SJSA1 (cell line): ENCODE results near the gene SPDYE18. TPM values are rescaled to one million over a fixed set of nuclear protein-coding genes. Genes with fewer than 3 reads are reported as not detected.
"Not testable (repeated sequence)": the region's sequence is repeated elsewhere in the genome, so short reads cannot be mapped to it uniquely, and the experiment has no call there.

Source experiments
- DNase-seq, 2 experiments: peaks; one replicate each; pipeline ENCODE4 v3.0.0-alpha.2; 2015 to 2020; ENCODE audit warnings: low spot score in 2 of 2, low read depth in 1 of 2
- H3K27ac ChIP-seq: fragments of 250-450 bp; sonication (Bioruptor Pico); 2 replicates; pipeline ENCODE4 v1.5.1; 2020; ENCODE audit warnings: mild to moderate bottlenecking, moderate library complexity
- H3K27me3 ChIP-seq: fragments of 250-450 bp; sonication (Bioruptor Pico); replicated peaks from 2 replicates; pipeline ENCODE4 v1.5.1; 2020; ENCODE audit warnings: mild to moderate bottlenecking, moderate library complexity
- H3K36me3 ChIP-seq: fragments of 250-450 bp; sonication (Bioruptor Pico); 2 replicates; pipeline ENCODE4 v1.5.1; 2020; ENCODE audit warnings: mild to moderate bottlenecking
- H3K4me1 ChIP-seq: fragments of 250-450 bp; sonication (Bioruptor Pico); replicated peaks from 2 replicates; pipeline ENCODE4 v1.6.1; 2021; ENCODE audit warnings: mild to moderate bottlenecking
- H3K4me3 ChIP-seq: fragments of 250-450 bp; sonication (Bioruptor Pico); 2 replicates; pipeline ENCODE4 v1.5.1; 2020; ENCODE audit warnings: mild to moderate bottlenecking
- H3K9me3 ChIP-seq: fragments of 250-450 bp; sonication (Bioruptor Pico); replicated peaks from 2 replicates; pipeline ENCODE4 v1.5.1; 2020; ENCODE audit warnings: mild to moderate bottlenecking
- total RNA-seq: library from RNA; depleted of rRNA; stranded (reverse); fragments of >200 nt; shearing (Covaris generic); gene quantifications from 2 replicates; pipeline ENCODE4 v1.2.3, GENCODE V29; 2014; rRNA removed

Gene SPDYE18, protein sequence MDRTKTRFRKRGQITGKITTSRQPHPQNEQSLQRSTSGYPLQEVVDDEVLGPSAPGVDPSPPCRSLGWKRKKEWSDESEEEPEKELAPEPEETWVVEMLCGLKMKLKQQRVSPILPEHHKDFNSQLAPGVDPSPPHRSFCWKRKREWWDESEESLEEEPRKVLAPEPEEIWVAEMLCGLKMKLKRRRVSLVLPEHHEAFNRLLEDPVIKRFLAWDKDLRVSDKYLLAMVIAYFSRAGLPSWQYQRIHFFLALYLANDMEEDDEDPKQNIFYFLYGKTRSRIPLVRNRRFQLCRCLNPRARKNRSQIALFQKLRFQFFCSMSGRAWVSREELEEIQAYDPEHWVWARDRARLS
- not detected in 2 replicates for total RNA-seq

DNA sequence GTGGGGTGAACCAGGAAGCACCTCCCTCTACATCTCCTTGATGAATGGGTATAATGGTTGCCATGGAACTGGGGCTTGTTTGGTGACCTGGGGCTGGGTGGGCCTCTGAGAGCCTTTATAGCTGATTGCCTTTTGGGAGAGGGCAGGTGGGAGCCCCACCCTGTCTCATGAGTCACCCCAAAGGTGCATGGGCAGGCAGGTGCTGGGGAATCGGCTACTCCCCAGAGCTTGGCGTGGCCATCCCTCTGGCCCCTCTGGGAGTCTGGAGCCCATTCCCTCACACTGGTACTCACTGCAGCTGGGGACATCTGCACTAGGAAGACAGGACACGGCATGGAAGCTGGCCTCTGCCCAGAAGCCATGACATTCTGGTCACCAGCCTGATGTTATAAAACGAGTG is at the start of gene SPDYE18:
TSS of gene SPDYE18 (minus strand) at position 2 of the 400 bp plus-strand sequence. CDS start 2,046 bp downstream, outside the sequence.
- not testable (repeated sequence) for DNase-seq, H3K27me3 ChIP-seq, H3K36me3 ChIP-seq, H3K4me1 ChIP-seq, H3K4me3 ChIP-seq, H3K9me3 ChIP-seq, H3K27ac ChIP-seq

DNA sequence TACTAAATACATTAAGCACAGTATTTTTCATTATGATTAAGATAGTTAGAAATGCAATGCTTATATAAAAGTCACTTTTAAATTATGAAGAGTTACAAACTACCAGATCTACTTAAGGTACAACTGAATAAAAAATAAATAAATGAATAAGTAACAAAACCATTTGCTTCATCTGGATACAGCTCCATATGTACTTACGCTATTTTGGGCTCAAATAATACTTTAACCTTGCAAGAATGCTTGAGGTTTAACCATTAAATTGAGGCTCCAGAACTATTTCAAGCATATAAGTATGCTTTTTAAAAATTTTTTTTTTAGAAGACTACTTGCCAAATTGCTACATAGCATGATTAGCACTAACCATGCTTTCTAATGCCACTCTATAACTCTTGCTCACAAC is 46.0 kb upstream of the SPDYE18 start:
- DNase-seq, H3K4me1 ChIP-seq, H3K27me3 ChIP-seq, H3K9me3 ChIP-seq, H3K27ac ChIP-seq, H3K4me3 ChIP-seq, H3K36me3 ChIP-seq: not testable (repeated sequence)

DNA sequence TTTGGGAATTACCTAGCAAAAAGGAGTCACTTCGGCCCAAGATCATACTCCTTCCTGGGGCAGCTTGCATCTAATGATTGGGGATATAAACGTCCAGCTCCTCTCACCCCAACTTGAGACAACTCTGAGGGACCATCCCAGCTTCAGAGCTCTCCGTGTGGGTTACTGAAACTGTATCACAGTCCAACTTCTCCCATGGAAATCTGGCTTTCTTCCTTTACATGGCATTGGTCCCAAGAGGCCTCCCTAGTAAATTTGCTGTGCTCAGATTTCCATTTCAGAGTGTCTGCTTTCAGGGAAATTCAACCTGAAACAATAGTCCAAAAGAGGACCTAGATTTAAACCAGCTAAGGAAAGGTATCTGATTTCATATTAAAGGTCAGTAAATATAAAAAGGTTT is 45.3 kb upstream of the SPDYE18 start:
- not testable (repeated sequence) for H3K9me3 ChIP-seq, DNase-seq, H3K4me1 ChIP-seq, H3K27ac ChIP-seq, H3K27me3 ChIP-seq, H3K4me3 ChIP-seq, H3K36me3 ChIP-seq

DNA sequence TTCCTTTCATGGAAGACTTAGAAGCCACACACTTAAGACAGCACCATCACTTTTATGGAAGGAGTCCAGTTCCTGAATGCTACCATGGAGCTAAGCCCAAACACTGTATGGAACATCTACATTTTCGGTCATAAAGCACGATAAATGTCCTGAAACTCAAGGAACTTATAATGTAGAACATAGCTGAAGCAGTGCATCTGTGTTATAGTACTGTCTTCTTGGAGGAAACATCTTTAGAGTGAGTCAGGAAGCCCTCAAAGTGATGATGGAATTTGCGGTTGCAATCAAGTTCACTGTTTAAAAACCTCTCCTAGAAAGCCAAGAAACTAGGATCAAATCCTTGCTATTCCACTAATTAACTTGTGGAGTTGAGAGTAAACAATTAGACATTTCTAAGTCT is 43.5 kb upstream of the SPDYE18 start:
- not testable (repeated sequence) for H3K36me3 ChIP-seq, H3K27ac ChIP-seq, DNase-seq, H3K9me3 ChIP-seq, H3K4me3 ChIP-seq, H3K4me1 ChIP-seq, H3K27me3 ChIP-seq

DNA sequence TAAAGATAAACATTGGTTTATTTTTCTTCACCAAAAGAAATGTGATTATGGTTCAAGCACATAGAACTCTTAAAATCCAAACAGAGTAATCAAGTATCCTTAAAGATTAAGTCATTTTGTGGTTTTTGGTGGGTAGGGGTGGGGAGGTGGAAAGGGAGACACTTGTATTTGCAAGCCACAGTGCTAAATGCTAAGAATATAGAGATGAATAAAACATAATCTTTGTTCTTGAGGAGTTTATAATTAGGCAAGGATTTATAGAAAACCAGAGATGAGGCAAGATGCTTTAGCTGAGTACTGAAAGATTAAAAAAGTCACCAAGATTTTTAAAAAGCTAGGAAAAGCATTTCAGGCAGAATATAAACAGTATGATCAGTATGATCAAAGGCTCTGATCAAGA is 40.3 kb upstream of the SPDYE18 start:
- not testable (repeated sequence) for DNase-seq, H3K36me3 ChIP-seq, H3K4me1 ChIP-seq, H3K9me3 ChIP-seq, H3K27ac ChIP-seq, H3K4me3 ChIP-seq, H3K27me3 ChIP-seq

DNA sequence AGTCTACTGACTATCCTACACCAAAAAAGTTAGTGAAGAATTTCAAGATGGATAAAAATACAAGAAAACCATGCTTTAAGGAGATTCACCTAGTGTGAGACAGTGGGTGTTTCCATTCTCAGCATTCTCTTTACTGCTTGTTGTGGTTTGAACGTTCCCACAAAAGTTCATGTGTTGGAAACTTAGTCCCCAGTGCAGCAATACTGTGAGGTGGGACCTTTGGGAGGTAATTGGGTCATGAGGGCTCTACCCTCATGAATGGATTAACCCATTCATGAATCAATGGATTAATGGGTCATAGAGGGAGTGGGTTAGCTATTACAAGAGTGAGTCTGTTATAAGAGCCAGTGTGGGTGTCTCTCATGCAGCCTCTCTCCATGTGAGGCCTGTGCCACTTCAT is 38.8 kb upstream of the SPDYE18 start:
- H3K4me1 ChIP-seq, DNase-seq, H3K4me3 ChIP-seq, H3K9me3 ChIP-seq, H3K36me3 ChIP-seq, H3K27me3 ChIP-seq, H3K27ac ChIP-seq: not testable (repeated sequence)

DNA sequence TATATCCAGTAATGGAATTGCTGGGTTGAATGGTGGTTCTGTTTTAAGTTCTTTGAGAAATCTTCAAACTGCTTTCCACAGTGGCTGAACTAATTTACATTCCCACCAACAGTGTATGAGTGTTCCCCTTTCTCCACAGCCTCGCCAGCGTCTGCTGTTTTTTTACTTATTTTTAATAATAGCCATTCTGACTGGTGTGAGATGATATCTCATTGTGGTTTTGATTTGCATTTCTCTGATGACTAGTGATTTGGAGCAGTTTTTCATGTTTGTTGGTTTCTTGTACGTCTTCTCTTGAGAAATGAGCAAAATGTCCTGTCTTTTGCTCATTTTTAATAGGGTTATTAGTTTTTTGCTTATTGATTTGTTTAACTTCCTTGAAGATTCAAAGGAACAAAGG is 38.1 kb upstream of the SPDYE18 start:
- not testable (repeated sequence) for H3K27ac ChIP-seq, H3K4me3 ChIP-seq, H3K4me1 ChIP-seq, DNase-seq, H3K9me3 ChIP-seq, H3K27me3 ChIP-seq, H3K36me3 ChIP-seq

DNA sequence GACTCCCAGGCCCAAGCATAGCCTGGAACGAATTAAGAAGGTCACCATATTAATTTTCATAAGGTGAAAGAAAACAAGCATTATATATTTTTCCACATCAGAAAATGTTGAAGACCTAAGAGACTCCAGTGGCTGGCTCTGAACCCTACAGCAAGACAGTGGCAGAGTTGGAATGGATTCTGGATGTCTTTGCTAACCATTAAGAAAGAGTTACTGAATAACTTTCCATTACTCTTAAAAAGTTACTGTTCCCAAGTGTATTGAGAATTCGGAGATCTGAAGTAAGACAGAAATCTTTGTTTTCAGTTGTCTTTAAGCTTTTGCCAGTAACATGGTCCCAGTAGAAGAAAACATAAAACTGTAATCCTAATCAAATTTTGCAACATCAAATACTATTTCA is 29.9 kb upstream of the SPDYE18 start:
- not testable (repeated sequence) for H3K9me3 ChIP-seq, DNase-seq, H3K36me3 ChIP-seq, H3K4me3 ChIP-seq, H3K4me1 ChIP-seq, H3K27ac ChIP-seq, H3K27me3 ChIP-seq

DNA sequence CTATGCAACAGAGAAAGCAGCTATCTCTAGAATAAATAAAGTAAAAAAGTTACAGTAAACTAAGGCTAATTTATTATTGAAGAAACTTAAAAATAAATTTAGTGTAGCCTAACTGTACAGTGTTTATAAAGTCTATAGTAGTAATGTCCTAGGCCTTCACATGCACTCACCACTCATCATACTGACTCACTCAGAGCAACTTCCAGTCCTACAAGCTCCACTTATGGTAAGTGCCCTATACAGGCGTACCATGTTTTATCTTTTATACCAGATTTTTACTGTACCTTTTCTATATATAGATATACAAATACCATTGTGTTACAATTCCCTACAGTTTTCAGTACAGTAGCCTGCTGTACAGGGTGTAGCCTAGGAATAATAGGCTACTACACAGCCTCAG is 19.8 kb upstream of the SPDYE18 start:
- DNase-seq, H3K4me1 ChIP-seq, H3K27me3 ChIP-seq, H3K27ac ChIP-seq, H3K36me3 ChIP-seq, H3K4me3 ChIP-seq, H3K9me3 ChIP-seq: not testable (repeated sequence)

DNA sequence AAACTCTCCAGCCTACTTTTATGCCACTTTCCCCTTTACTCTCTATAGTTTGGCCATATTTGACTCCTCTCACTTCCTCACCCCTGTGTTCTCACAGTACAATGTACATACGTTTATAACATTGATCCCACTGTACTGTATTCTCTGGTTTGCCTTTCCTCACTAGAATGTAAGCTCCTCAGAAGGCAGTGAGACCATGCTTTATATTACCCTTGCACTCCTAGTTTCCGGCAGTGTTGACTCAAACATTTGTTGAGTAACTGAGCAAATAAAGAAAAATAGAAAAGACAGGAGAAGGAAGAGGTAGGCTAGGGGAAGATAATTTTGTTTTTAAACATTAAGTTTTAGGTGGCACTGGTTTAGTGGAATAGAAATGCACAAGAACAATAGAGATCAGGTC is 17.9 kb upstream of the SPDYE18 start:
- H3K9me3 ChIP-seq, H3K4me3 ChIP-seq, H3K36me3 ChIP-seq, H3K4me1 ChIP-seq, H3K27ac ChIP-seq, DNase-seq, H3K27me3 ChIP-seq: not testable (repeated sequence)

DNA sequence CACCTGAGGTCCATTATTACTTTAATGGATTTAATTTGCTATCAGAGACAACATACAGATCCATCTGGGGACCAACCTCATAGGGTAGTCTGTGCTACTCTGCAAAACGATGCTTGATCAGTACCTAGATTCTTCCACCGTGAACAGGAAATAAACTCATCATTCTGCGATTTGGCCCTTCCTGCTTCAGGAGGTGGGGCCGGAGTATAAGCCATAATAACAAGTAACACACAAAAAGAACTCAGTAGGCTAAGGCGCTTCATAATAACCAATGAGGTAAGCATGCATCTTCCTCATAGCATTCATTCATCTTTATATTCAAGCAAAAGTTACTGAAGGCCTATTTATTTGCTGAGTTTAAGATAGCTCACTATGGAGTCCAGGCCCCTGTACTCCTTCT is 17.3 kb upstream of the SPDYE18 start:
- not testable (repeated sequence) for H3K9me3 ChIP-seq, H3K4me1 ChIP-seq, H3K27me3 ChIP-seq, DNase-seq, H3K27ac ChIP-seq, H3K36me3 ChIP-seq, H3K4me3 ChIP-seq

DNA sequence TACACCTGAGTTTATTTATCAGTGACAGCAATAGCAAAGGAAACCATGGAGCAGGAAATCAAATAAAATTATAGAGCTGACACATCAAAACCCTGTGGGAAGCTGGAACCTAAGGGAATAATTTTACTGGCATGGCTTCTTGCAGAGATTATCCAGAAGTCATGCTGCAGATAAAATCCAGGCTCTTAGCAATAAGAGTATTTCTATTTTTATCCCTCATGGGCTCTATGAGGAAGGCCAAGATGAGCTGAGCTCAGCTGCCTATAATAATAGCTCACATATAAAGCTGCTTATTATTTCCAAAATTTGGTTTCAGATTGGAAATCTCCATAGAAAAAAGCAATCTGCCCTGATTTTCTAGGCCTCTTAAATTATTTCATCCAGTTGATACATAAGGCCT is 16.8 kb upstream of the SPDYE18 start:
- not testable (repeated sequence) for H3K36me3 ChIP-seq

DNA sequence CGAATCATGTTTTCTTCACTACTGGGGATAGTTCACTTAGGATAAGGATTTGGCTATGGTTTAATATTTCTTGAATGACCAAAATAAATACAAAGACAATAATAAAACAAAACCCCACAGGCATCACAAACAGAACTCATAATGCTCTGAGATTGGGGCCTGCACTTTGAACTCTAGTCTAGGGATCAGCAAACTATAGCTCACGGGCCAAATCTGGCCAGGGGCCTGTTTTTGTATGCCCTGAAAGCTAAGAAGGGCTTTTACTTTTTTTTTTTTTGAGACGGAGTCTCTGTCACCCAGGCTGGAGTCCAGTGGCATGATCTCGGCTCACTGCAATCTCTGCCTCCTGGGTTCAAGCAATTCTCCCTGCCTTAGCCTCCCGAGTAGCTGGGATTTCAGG is 14.7 kb upstream of the SPDYE18 start:
- DNase-seq, H3K9me3 ChIP-seq, H3K4me3 ChIP-seq, H3K27ac ChIP-seq, H3K36me3 ChIP-seq, H3K4me1 ChIP-seq, H3K27me3 ChIP-seq: not testable (repeated sequence)

More for the DNA sequence above, 16.8 kb upstream of the SPDYE18 start:
- H3K4me3 ChIP-seq, H3K27me3 ChIP-seq, DNase-seq, H3K4me1 ChIP-seq, H3K9me3 ChIP-seq, H3K27ac ChIP-seq: not testable (repeated sequence)

DNA sequence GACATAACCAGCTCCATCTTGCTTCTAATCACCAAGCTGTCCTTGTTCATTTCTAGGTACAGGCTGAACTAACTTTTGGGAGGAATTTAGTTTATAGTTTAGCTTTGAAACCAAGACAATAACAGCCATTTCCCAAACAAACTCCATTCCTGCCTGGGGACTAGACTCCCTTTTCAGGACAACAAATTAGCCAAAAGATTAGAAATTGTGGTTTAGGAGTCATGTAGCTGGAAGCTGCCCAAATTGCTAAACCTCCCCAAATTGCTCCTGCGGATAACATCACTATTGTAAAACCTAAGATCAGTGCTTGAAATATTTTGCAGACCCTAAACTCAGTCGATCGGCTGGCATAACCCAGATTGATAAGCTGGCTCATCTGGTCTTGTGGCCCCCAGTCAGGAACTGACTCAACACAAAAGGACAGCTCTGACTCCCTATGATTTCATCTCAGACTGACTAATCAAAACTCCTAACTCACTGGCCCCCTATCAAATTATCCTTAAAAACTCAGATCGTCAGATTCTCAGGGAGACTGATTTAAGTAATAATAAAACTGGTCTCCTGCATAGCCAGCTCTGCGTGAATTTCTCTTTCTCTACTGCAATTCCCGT is 12.5 kb upstream of the SPDYE18 start:
- not testable (repeated sequence) for H3K27me3 ChIP-seq, H3K9me3 ChIP-seq, H3K4me3 ChIP-seq, H3K36me3 ChIP-seq, H3K27ac ChIP-seq, H3K4me1 ChIP-seq
- peak in 1 of 2 experiments; percentile 1 for DNase-seq

DNA sequence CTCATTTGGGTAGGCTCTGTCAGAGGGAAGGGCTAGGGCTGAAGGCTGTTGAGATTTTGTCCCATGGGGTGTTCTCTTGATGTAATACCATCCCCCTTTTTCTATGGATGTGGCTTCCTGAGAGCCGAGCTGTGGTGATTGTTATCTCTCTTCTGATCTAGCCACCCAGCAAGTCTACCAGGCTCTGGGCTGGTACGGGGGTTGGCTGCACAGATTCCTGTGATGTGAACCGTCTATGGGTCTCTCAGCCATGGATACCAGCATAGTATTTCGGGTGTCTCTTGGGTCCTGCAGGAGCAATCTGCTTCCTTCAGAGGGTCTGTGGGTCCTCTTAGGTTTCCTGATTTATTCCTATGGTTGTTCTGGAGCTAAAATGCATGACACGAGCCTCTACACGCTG is 8.8 kb upstream of the SPDYE18 start:
- not testable (repeated sequence) for DNase-seq, H3K27me3 ChIP-seq, H3K4me1 ChIP-seq, H3K9me3 ChIP-seq, H3K27ac ChIP-seq, H3K4me3 ChIP-seq, H3K36me3 ChIP-seq
